Heart left ventricle (tissue), 16 donors: ENCODE measurements around the gene FAM228B. TPM values are rescaled to one million over a fixed set of nuclear protein-coding genes. Genes with fewer than 3 reads are reported as not detected.

Experiments
- ATAC-seq, 4 donors: fragments of 200-7000 bp; cut with Tn5 transposase; one replicate each; pipeline ENCODE4 v1.9.1; 2020 to 2022; ENCODE audit warnings: moderate library complexity in 4 of 4, mild to moderate bottlenecking in 3 of 4, moderate number of reproducible peaks in 1 of 4
- DNase-seq, 5 donors: peaks; one replicate each; pipeline ENCODE4 v3.0.0-alpha.2; 2020
- H3K27ac ChIP-seq, 12 donors: fragments of 200-600 bp; sonication (generic) in 4 of 12; one replicate each; pipeline versions ENCODE4 v1.5.0 to v1.8.0; 2016 to 2022; ENCODE audit warnings: mild to moderate bottlenecking in 2 of 12
- H3K27me3 ChIP-seq, 9 donors: fragments of 200-600 bp; sonication (generic) in 2 of 9; one replicate each; pipeline versions ENCODE4 v1.5.1 to v1.8.0; 2016 to 2022; ENCODE audit warnings: mild to moderate bottlenecking in 3 of 9
- H3K36me3 ChIP-seq, 9 donors: fragments of 200-600 bp; sonication (generic) in 2 of 9; one replicate each; pipeline versions ENCODE4 v1.5.0 to v1.8.0; 2018 to 2022; ENCODE audit warnings: mild to moderate bottlenecking in 2 of 9
- H3K4me1 ChIP-seq, 12 donors: fragments of 200-600 bp; sonication (generic) in 4 of 12; one replicate each; pipeline versions ENCODE4 v1.5.0 to v1.8.0; 2016 to 2022; ENCODE audit warnings: mild to moderate bottlenecking in 3 of 12
- H3K4me3 ChIP-seq, 12 donors: fragments of 200-600 bp; sonication (generic) in 4 of 12; one replicate each; pipeline versions ENCODE4 v1.5.0 to v1.8.0; 2017 to 2022; ENCODE audit warnings: mild to moderate bottlenecking in 9 of 12, moderate library complexity in 4 of 12
- H3K9me3 ChIP-seq, 12 donors: fragments of 200-600 bp; sonication (generic) in 4 of 12; one replicate each; pipeline versions ENCODE4 v1.5.0 to v1.8.0; 2016 to 2022; ENCODE audit warnings: mild to moderate bottlenecking in 1 of 12
- POLR2A ChIP-seq, 2 donors: fragments of 450-650 bp; IDR thresholded peaks; one replicate each; pipeline ENCODE4 v1.6.1; 2017; ENCODE audit warnings: antibody characterized with exemption in 2 of 2, mild to moderate bottlenecking in 2 of 2, moderate library complexity in 2 of 2
- WGBS, 4 donors: extraction: QIAGEN DNeasy Blood & Tissue Kit in 2 of 4; methylation state at CpG; one replicate each; pipeline versions ENCODE4 v1.1.5 to v1.1.7; 2013 to 2018; 5-methylcytosine and 5-hydroxymethylcytosine counted together
- intact Hi-C, 10 donors: fragments of 100-400 bp; cut with DNase I; formaldehyde crosslinking; loops; one replicate each; pipeline versions ENCODE4 v1.11.1 to v1.14.2; 2022
- polyA plus RNA-seq, 2 donors: library from polyadenylated mRNA; stranded (reverse); fragments of 200-250 nt; gene quantifications; one replicate each; pipeline ENCODE4 v1.2.3, GENCODE V29; 2013
- total RNA-seq, 9 donors: library from RNA; depleted of rRNA in 2 of 9; stranded (reverse); fragments of >200 nt in 2 of 9; fragmentation: NEBNext Ultra II Directional in 3 of 9; extraction: Animal tissue kit (Norgen Biotek cat#: 25700) in 3 of 9; gene quantifications; one replicate each; pipeline versions ENCODE4 v1.1.0 to v1.2.4, GENCODE V29; 2016 to 2023
- TF ChIP-seq, protein P1 (sequence below), 12 donors: fragments of 200-600 bp; sonication (generic) in 4 of 12; IDR thresholded peaks; one replicate each; pipeline versions ENCODE4 v1.5.0 to v1.8.0; 2018 to 2022; ENCODE audit warnings: antibody characterized with exemption in 12 of 12, mild to moderate bottlenecking in 5 of 12
- donor health status: ischemic (EF 13 %, LVEDD 7.1; RV severe dilation, severe dysfunction).
- donor health status: healthy with polysubstance abuse.
- donor health status: DM: no; HTN: yes; CAD: no.
- donor health status: DM: no; HTN: no; CAD: no.
- donor health status: ischemic (EF 25% LVEDD 6.9; RV normal size, moderate dysfunction).
- donor health status: ischemic (EF 25% LVEDD 5.7; RV mildly dilated, moderate dysfunction).
- donor health status: healthy.
- donor health status: DM: yes; HTN: yes; CAD: no.
- donor health status: ischemic (EF 35%, LVEDD 5.7; RV mildly dilated, moderate dysfunction).
- donor health status: nonischemic (EF 11% LVEDD 7.7; RV severe dilation, severe dysfunction).
- donor health status: DM: yes; HTN: yes; CAD: no.
- donor health status: PGD.
- donor health status: ischemic (EF 29% LVEDD 5.4; RV normal size, mild dysfunction).
- donor health status: nonischemic (EF 23%, LVEDD 6.1; RV moderate dilation, normal function).

FAM228B gene
- total and polyA plus RNA-seq, 11 donors, result 5.4 to 36.9 (median 21.2) TPM

DNA sequence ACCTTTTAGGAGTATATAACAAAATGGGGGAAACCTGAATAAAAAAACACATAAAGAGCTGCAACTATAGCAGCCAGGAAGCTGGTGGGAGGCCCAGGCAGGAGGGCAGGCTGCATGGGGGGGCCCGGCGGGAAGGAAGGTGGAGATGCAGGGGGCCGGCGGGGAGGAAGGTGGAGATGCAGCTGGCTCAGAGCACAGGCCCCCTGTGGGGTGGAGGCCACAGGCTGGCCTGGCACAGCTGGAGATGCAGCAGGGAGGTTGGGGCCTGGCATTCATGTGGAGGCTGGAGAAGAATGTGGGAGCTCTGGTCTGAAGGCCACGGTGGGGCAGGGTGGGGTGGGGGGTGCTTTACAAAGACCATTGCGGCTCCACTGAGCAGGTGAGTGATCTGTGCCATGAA lies 83.0 kb downstream of the FAM228B start:
- ATAC-seq (no peak), DNase-seq (no peak)
- WGBS, 4 donors, result 89 to 95% (median 91%) methylated on average over 6 of the region's 6 CpGs
- Histone ChIP-seq H3K4me1 (no peaks in the 10 kb centered on the region), H3K4me3 (no peak overlapping the region), H3K36me3 (peaks cover 0 to 96% (median 85%) of the 10 kb centered on the region in 9 donors), H3K27me3 (no peaks in the 10 kb centered on the region), H3K9me3 (no peaks in the 10 kb centered on the region), H3K27ac (no peak overlapping the region)
- intact Hi-C loops, result no loop called here
- TF ChIP-seq, protein P1, sequence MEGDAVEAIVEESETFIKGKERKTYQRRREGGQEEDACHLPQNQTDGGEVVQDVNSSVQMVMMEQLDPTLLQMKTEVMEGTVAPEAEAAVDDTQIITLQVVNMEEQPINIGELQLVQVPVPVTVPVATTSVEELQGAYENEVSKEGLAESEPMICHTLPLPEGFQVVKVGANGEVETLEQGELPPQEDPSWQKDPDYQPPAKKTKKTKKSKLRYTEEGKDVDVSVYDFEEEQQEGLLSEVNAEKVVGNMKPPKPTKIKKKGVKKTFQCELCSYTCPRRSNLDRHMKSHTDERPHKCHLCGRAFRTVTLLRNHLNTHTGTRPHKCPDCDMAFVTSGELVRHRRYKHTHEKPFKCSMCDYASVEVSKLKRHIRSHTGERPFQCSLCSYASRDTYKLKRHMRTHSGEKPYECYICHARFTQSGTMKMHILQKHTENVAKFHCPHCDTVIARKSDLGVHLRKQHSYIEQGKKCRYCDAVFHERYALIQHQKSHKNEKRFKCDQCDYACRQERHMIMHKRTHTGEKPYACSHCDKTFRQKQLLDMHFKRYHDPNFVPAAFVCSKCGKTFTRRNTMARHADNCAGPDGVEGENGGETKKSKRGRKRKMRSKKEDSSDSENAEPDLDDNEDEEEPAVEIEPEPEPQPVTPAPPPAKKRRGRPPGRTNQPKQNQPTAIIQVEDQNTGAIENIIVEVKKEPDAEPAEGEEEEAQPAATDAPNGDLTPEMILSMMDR (IDR thresholded peaks at IDR 0.05), result no peak
- TF ChIP-seq POLR2A (IDR thresholded peaks at IDR 0.05), result no peak

DNA sequence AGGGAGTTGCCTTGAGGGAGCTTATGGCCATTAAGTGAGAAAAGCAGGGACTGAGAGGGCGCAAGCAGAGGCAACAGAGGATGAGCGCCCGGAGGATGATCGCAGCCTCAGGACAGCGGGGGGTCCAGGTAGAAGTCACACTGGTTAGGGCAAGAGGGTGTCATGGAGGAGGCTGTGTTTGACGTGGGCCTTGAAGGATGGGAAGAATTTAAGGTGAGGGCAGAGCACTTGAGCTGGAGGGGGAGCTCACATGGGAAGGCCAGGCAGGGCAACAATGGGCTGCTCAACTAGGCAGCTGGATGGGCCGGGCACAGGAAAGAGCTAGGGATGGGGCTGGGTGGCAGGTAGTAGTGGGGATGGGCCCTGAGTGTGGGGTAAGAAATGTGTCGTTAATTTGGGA lies 83.4 kb downstream of the FAM228B start:
- ATAC-seq (no peak), DNase-seq (no peak)
- Histone ChIP-seq H3K9me3 (no peaks in the 10 kb centered on the region), H3K4me1 (no peaks in the 10 kb centered on the region), H3K36me3 (peaks cover 0 to 97% (median 90%) of the 10 kb centered on the region in 9 donors), H3K27ac (no peak overlapping the region), H3K4me3 (no peak overlapping the region), H3K27me3 (no peaks in the 10 kb centered on the region)
- 83 to 95% (median 88%) methylated on average over 8 of the region's 8 CpGs for WGBS, 4 donors
- TF ChIP-seq, protein P1 (IDR thresholded peaks at IDR 0.05), result no peak
- no peak for TF ChIP-seq POLR2A (IDR thresholded peaks at IDR 0.05)
- intact Hi-C loops, result no loop called here

DNA sequence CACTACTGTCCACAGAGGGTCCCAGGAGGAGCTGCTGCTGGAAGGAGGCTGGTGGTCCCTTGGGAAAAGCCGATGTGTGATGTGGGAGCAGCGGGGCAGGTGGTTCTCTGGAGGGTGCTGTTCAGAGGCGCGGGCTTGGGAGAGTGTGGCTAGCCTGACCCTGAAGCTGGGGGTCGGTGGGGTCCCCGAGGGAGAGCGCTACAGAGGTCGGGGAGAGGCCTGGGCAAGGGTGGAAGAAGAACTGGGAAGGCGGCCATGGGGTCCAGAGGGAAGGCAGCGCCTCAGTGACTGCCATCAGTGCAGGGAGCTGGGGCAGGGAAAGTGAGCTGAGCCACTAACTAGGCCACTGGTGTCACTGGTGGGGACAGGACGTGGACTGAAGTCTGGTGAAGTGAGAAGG lies 84.1 kb downstream of the FAM228B start:
- Histone ChIP-seq H3K27ac (no peak overlapping the region), H3K9me3 (no peaks in the 10 kb centered on the region), H3K4me3 (no peak overlapping the region), H3K36me3 (peaks cover 0 to 99% (median 94%) of the 10 kb centered on the region in 9 donors), H3K27me3 (no peaks in the 10 kb centered on the region), H3K4me1 (no peaks in the 10 kb centered on the region)
- WGBS, 4 donors, result 85 to 94% (median 89%) methylated on average over 11 of the region's 11 CpGs
- DNase-seq (no peak), ATAC-seq (no peak)
- TF ChIP-seq, protein P1 (IDR thresholded peaks at IDR 0.05), result no peak
- TF ChIP-seq POLR2A (IDR thresholded peaks at IDR 0.05), result no peak
- intact Hi-C loops, result no loop called here

DNA sequence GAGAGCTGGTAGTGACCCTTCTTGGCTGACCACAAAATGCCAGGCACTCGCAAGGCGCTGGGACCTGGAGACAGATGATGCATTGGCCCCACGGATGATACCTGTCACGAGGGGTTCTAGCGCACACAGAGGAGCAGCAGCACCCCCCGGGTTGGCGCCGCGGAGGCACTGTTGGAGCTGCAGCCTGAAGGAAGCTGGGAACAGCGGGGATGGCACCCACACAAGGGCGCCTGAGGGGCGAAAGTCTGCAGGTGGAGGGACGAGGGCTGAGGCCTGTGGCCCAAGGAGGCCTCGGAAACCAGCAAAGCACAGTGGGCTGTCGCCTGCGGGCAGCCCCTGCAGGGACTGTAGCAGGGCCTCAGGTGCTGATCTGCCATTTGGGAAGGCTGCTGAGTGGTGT lies 85.2 kb downstream of the FAM228B start:
- TF ChIP-seq, protein P1 (IDR thresholded peaks at IDR 0.05), result no peak
- no peak for TF ChIP-seq POLR2A (IDR thresholded peaks at IDR 0.05)
- no peak for ATAC-seq
- Histone ChIP-seq H3K4me1 (no peaks in the 10 kb centered on the region), H3K36me3 (peaks cover 0 to 100% (median 96%) of the 10 kb centered on the region in 9 donors), H3K4me3 (no peak overlapping the region), H3K27me3 (no peaks in the 10 kb centered on the region), H3K27ac (no peak overlapping the region), H3K9me3 (no peaks in the 10 kb centered on the region)
- intact Hi-C loops, result no loop called here
- DNase-seq, result no peak
- 94 to 97% (median 96%) methylated on average over 12 to 16 of the region's 16 CpGs for WGBS, 4 donors
